CD14-positive monocyte (primary cell): ENCODE results near the gene FOXF2. TPM values are rescaled to one million over a fixed set of nuclear protein-coding genes. Genes with fewer than 3 reads are reported as not detected.

ENCODE experiments used
- DNase-seq, 3 donors: peaks; one replicate each; pipeline ENCODE4 v3.0.0-alpha.2; 2011 to 2022
- H2AFZ ChIP-seq: 2 replicates; pipeline ENCODE4 v1.6.0; 2012; ENCODE audit warnings: mild to moderate bottlenecking, low read depth, low read length, inconsistent platforms; ENCODE audit not compliant: insufficient read depth, poor library complexity, severe bottlenecking
- H3K27ac ChIP-seq, 2 donors: 1 replicate in 1 of 2; 2 replicates in 1 of 2; pipeline ENCODE4 v1.5.1; 2012 to 2013; ENCODE audit warnings: low read length in 2 of 2, control low read depth in 1 of 2, inconsistent platforms in 1 of 2, low read depth in 1 of 2, mild to moderate bottlenecking in 1 of 2
- H3K27me3 ChIP-seq, 2 donors: one replicate each; pipeline versions ENCODE4 v1.6.0 to v1.6.1; 2011 to 2013; ENCODE audit warnings: low read length in 2 of 2; ENCODE audit not compliant: control insufficient read depth in 2 of 2, insufficient read depth in 2 of 2
- H3K36me3 ChIP-seq, 2 donors: replicated peaks in 1 of 2; 1 replicate in 1 of 2; 2 replicates in 1 of 2; pipeline versions ENCODE4 v1.5.1 to v1.6.1; 2012 to 2013; ENCODE audit warnings: low read length in 2 of 2, control low read depth in 1 of 2, inconsistent platforms in 1 of 2, mild to moderate bottlenecking in 1 of 2; ENCODE audit not compliant: insufficient read depth in 2 of 2, control insufficient read depth in 1 of 2
- H3K4me1 ChIP-seq, 2 donors: 1 replicate in 1 of 2; 2 replicates in 1 of 2; pipeline versions ENCODE4 v1.5.1 to v1.6.1; 2012 to 2013; ENCODE audit warnings: low read length in 2 of 2, control low read depth in 1 of 2, inconsistent platforms in 1 of 2, mild to moderate bottlenecking in 1 of 2, moderate library complexity in 1 of 2; ENCODE audit not compliant: insufficient read depth in 2 of 2, control insufficient read depth in 1 of 2
- H3K4me2 ChIP-seq: replicated peaks from 2 replicates; pipeline ENCODE3; 2012; ENCODE audit warnings: low read length, moderate library complexity, mild to moderate bottlenecking; ENCODE audit not compliant: poor library complexity, severe bottlenecking; ENCODE audit errors: extremely low read depth
- H3K4me3 ChIP-seq, 3 experiments: fragments of 200-600 bp in 1 of 3; sonication (generic) in 1 of 3; replicated peaks in 1 of 3; 1 replicate in 2 of 3; 2 replicates in 1 of 3; pipeline ENCODE4 v1.5.1; 2011 to 2013; ENCODE audit warnings: low read length in 3 of 3, mild to moderate bottlenecking in 3 of 3, control low read depth in 2 of 3, low read depth in 2 of 3, inconsistent platforms in 1 of 3, moderate library complexity in 1 of 3
- H3K79me2 ChIP-seq: 2 replicates; pipeline ENCODE4 v1.6.0; 2012; ENCODE audit warnings: mild to moderate bottlenecking, control low read depth, inconsistent platforms, low read length, moderate library complexity; ENCODE audit not compliant: insufficient read depth
- H3K9ac ChIP-seq: 2 replicates; pipeline ENCODE4 v1.6.0; 2017; ENCODE audit warnings: low read length, mild to moderate bottlenecking; ENCODE audit not compliant: insufficient read depth, poor library complexity, severe bottlenecking
- H3K9me3 ChIP-seq, 2 donors: replicated peaks in 1 of 2; 1 replicate in 1 of 2; 2 replicates in 1 of 2; pipeline versions ENCODE4 v1.5.1 to v1.6.1; 2012 to 2013; ENCODE audit warnings: low read length in 2 of 2, control low read depth in 1 of 2; ENCODE audit not compliant: control insufficient read depth in 1 of 2, insufficient read depth in 1 of 2
- H4K20me1 ChIP-seq: 2 replicates; pipeline ENCODE4 v1.6.0; 2012; ENCODE audit warnings: mild to moderate bottlenecking, low read length, control low read depth, moderate library complexity; ENCODE audit not compliant: insufficient read depth
- H3K27ac Mint-ChIP-seq, 7 donors: one replicate each; pipeline ENCODE4 v1.8.0; 2020; ENCODE audit warnings: mild to moderate bottlenecking in 7 of 7, mixed read lengths in 7 of 7, moderate library complexity in 6 of 7, inconsistent platforms in 2 of 7
- H3K27me3 Mint-ChIP-seq, 3 donors: one replicate each; pipeline ENCODE4 v1.8.0; 2021 to 2022; ENCODE audit warnings: low read depth in 3 of 3, mild to moderate bottlenecking in 3 of 3, mixed read lengths in 3 of 3, moderate library complexity in 3 of 3, inconsistent platforms in 1 of 3
- H3K36me3 Mint-ChIP-seq, 2 donors: one replicate each; pipeline ENCODE4 v1.8.0; 2020; ENCODE audit warnings: mixed read lengths in 2 of 2, inconsistent platforms in 1 of 2, mild to moderate bottlenecking in 1 of 2
- H3K4me1 Mint-ChIP-seq: one replicate; pipeline ENCODE4 v1.8.0; 2020; ENCODE audit warnings: mild to moderate bottlenecking, mixed read lengths
- H3K4me3 Mint-ChIP-seq, 2 donors: one replicate each; pipeline ENCODE4 v1.8.0; 2020; ENCODE audit warnings: mild to moderate bottlenecking in 2 of 2, mixed read lengths in 2 of 2, moderate library complexity in 1 of 2
- H3K9me3 Mint-ChIP-seq, 7 donors: one replicate each; pipeline ENCODE4 v1.8.0; 2020 to 2022; ENCODE audit warnings: mixed read lengths in 7 of 7, mild to moderate bottlenecking in 6 of 7, moderate library complexity in 6 of 7, inconsistent platforms in 2 of 7
- WGBS: methylation state at CpG from one replicate; pipeline ENCODE4 v1.1.5; 2013; ENCODE audit warnings: missing lambda C conversion rate; ENCODE audit not compliant: insufficient coverage; 5-methylcytosine and 5-hydroxymethylcytosine counted together
- intact Hi-C, 2 donors: fragments of 100-400 bp; cut with micrococcal nuclease; formaldehyde crosslinking; loops; one replicate each; pipeline versions ENCODE4 v1.15.0 to v1.15.1; 2023
- polyA plus RNA-seq, 3 donors: library from polyadenylated mRNA; depleted of rRNA in 1 of 3; unstranded in 2 of 3; stranded (reverse) in 1 of 3; fragments of 300-500 nt in 2 of 3; fragments of >200 nt in 1 of 3; fragmentation: Illumina TruSeq in 2 of 3; gene quantifications; 1 replicate in 2 of 3; 2 replicates in 1 of 3; pipeline ENCODE4 v1.2.3, GENCODE V29; 2012 to 2021
- TF ChIP-seq, protein P1 (sequence below): fragments of 200-600 bp; IDR thresholded peaks from one replicate; pipeline ENCODE4 v1.8.0; 2022; ENCODE audit warnings: antibody characterized with exemption, mild to moderate bottlenecking

FOXF2 gene
- polyA plus RNA-seq, 3 donors: 0.03 TPM; not detected in 2

DNA sequence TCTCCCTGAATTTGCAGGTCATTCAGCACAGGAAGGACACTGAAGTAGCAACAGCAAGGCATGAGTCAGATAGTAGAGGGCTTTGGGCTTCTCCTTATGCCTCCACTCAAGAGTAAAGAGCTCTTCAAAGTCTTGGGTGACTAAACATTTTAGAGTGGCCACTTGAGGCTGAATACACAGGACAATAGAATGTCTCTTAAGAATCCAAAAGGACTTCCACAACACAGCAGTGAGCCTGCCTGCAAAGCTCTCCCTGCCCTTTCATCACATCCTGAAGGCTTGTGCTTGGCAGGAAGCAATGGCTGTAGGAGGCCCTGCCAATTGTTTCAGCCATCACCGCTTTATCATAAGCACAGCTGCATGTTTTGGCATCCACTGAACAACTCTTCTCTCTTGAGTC lies 40.7 kb upstream of the FOXF2 start:
- Mint-ChIP-seq H3K4me1 (no peaks in the 10 kb centered on the region), H3K27me3 (peaks cover 6 to 23% (median 7%) of the 10 kb centered on the region in 3 donors), H3K36me3 (no peaks in the 10 kb centered on the region), H3K27ac (peak overlapping the region in 1 of 7 donors; percentile 26), H3K4me3 (no peak overlapping the region), H3K9me3 (peaks cover 20 to 49% (median 36%) of the 10 kb centered on the region in 7 donors)
- Histone ChIP-seq H4K20me1 (no peaks in the 10 kb centered on the region), H3K4me2 (no peak overlapping the region), H3K79me2 (no peaks in the 10 kb centered on the region), H2AFZ (no peak overlapping the region), H3K36me3 (no peaks in the 10 kb centered on the region), H3K4me3 (no peak overlapping the region), H3K4me1 (no peaks in the 10 kb centered on the region), H3K27ac (no peak overlapping the region), H3K9ac (no peak overlapping the region), H3K9me3 (peaks cover 12 to 40% of the 10 kb centered on the region in 2 donors), H3K27me3 (peaks cover 4 to 9% of the 10 kb centered on the region in 2 donors)
- intact Hi-C loops: no loop called here
- DNase-seq: no peak
- TF ChIP-seq, protein P1, sequence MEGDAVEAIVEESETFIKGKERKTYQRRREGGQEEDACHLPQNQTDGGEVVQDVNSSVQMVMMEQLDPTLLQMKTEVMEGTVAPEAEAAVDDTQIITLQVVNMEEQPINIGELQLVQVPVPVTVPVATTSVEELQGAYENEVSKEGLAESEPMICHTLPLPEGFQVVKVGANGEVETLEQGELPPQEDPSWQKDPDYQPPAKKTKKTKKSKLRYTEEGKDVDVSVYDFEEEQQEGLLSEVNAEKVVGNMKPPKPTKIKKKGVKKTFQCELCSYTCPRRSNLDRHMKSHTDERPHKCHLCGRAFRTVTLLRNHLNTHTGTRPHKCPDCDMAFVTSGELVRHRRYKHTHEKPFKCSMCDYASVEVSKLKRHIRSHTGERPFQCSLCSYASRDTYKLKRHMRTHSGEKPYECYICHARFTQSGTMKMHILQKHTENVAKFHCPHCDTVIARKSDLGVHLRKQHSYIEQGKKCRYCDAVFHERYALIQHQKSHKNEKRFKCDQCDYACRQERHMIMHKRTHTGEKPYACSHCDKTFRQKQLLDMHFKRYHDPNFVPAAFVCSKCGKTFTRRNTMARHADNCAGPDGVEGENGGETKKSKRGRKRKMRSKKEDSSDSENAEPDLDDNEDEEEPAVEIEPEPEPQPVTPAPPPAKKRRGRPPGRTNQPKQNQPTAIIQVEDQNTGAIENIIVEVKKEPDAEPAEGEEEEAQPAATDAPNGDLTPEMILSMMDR: no peak
- WGBS: no CpG with 5 or more reads among the region's 1 CpG

DNA sequence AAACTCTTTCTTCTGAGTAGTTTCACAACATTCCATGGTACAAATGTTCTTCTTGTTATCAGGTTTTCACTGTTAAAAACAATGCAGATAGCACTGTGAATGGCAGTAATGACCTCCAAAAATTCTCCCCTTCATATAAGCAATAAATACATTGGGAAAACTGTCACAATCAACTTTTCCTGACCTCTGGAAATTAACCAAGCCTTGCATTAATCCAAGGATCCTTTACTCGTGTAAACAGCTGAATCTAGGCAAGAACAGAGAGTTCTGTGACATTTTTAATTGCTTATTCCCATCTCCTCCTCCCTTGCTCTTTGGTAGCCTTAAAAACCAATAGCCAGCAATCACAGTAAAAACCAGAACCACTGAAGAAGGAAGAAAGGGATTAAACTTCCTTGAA lies 39.7 kb upstream of the FOXF2 start:
- Mint-ChIP-seq H3K4me1 (no peaks in the 10 kb centered on the region), H3K27me3 (peaks cover 6 to 28% (median 6%) of the 10 kb centered on the region in 3 donors), H3K9me3 (peaks cover 16 to 40% (median 27%) of the 10 kb centered on the region in 7 donors), H3K27ac (no peak overlapping the region), H3K36me3 (no peaks in the 10 kb centered on the region), H3K4me3 (no peak overlapping the region)
- Histone ChIP-seq H3K9me3 (peaks cover 12 to 34% of the 10 kb centered on the region in 2 donors), H3K27me3 (peaks cover 4 to 7% of the 10 kb centered on the region in 2 donors), H2AFZ (no peak overlapping the region), H3K79me2 (no peaks in the 10 kb centered on the region), H3K36me3 (no peaks in the 10 kb centered on the region), H3K4me3 (no peak overlapping the region), H3K9ac (no peak overlapping the region), H3K4me1 (no peaks in the 10 kb centered on the region), H3K27ac (no peak overlapping the region), H4K20me1 (no peaks in the 10 kb centered on the region), H3K4me2 (no peak overlapping the region)
- intact Hi-C loops: no loop called here
- DNase-seq: no peak
- 17% methylated on average over 1 of the region's 1 CpG for WGBS
- TF ChIP-seq, protein P1: no peak
